Measurements from ENCODE around the gene VPS8. TPM values are rescaled to one million over a fixed set of nuclear protein-coding genes. Genes with fewer than 3 reads are reported as not detected.
"Not testable (repeated sequence)": the region's sequence is repeated elsewhere in the genome, so short reads cannot be mapped to it uniquely, and the experiment has no call there.

The VPS8 gene
- total RNA-seq, 1 experiment from 2014 or later = 37.6 TPM

DNA sequence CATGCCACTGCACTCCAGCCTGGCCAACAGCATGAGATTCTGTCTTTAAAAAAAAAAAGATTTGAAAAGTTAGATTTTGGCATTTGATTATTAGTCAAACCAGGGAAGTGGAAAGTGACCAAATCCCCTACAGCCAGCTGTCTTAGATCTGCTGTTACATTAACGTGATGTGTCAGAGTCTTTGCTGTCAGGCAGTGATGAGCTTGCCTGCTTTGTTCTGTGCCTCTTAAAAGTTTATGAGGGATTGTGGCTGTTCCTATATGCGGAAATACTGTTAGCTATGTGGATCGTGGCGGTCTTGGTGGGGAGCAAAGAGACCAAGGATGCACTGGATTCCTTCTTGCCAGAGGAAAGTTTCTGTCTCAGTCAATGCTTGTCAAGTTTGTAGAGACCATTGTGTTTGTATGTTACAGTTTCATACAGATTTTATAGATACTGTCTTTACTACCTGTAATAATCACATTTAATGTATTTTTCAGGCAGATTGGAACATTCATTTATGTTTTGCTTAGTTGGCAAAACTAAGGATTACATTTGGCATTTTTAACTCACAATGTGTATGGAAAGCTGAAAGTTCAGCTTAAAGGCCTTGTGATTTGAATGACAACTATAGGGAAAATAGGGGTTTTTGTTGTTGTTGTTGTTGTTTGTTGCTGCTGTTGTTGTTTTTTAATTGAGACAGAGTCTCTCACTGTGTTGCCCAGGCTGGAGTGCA lies 137.4 kb downstream of the VPS8 start (continued):
- TF ChIP-seq CEBPB (IDR thresholded peaks at IDR 0.05; ENCODE audit: low read depth) (no peak), ELF1 (IDR thresholded peaks at IDR 0.05; ENCODE audit: borderline replicate concordance, low read depth) (no peak), SP1 (IDR thresholded peaks at IDR 0.05; ENCODE audit: low read depth) (no peak), CBX3 (IDR thresholded peaks at IDR 0.05; ENCODE audit: low read depth) (no peak), ZNF274 (IDR thresholded peaks at IDR 0.05; ENCODE audit: low read depth, low read length) (no peak), EZH2phosphoT487 (IDR thresholded peaks at IDR 0.05; ENCODE audit: borderline replicate concordance) (no peak)

DNA sequence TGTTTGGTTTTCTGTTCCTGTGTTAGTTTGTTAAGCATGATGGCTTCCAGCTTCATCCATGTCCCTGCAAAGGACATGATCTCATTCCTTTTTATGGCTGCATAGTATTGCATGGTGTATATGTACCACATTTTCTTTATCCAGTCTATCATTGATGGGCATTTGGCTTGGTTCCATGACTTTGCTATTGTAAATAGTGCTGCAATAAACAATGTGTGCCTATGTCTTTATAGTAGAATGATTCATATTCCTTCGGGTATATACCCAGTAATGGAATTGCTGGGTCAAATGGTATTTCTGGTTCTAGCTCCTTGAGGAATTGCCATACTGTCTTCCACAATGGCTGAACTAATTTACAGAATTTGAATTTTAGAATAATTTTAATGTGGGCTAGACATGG lies 138.8 kb downstream of the VPS8 start:
- H3K4me2 ChIP-seq (ENCODE audit: low read length); H3K4me1 ChIP-seq (ENCODE audit: control insufficient read depth in 1 of 2, insufficient read depth in 2 of 2, low read length in 2 of 2); H3K79me2 ChIP-seq (ENCODE audit: insufficient read depth, low read length); BruUV-seq (replicated peaks); H3K36me3 ChIP-seq (ENCODE audit: control insufficient read depth in 1 of 2, insufficient read depth in 2 of 2, low read length in 2 of 2); H4K20me1 ChIP-seq (ENCODE audit: insufficient read depth); H3K27ac ChIP-seq (ENCODE audit: low read depth, low read length); H2AFZ ChIP-seq (ENCODE audit: low read depth, low read length, poor library complexity, severe bottlenecking); DNase-seq (ENCODE audit: low read depth, low spot score); POLR2A ChIA-PET; ATAC-seq; H3K9me3 ChIP-seq (ENCODE audit: control insufficient read depth in 1 of 2, insufficient read depth in 1 of 2, low read depth in 1 of 2, low read length in 2 of 2); CTCF ChIA-PET; intact Hi-C loops (cut with micrococcal nuclease); H3K27me3 ChIP-seq (ENCODE audit: insufficient read depth, low read length); RAD21 ChIA-PET (ENCODE audit: low non-redundant PET in 1 of 2, low total read pairs in 2 of 2, uncharacterized antibody in 2 of 2, unreplicated experiment in 2 of 2); H3K9me2 ChIP-seq (ENCODE audit: insufficient read depth); H3K9ac ChIP-seq (ENCODE audit: low read length); H3K4me3 ChIP-seq (replicated peaks in 1 of 2; ENCODE audit: low read depth in 1 of 2, low read length in 2 of 2): not testable (repeated sequence)

GRCh38 chr3:184952671-184953070 lies 140.7 kb downstream of the VPS8 start:
- H3K9ac ChIP-seq (ENCODE audit: low read length) = no peak overlapping the region
- H3K27me3 ChIP-seq (ENCODE audit: insufficient read depth, low read length) = no peaks in the 10 kb centered on the region
- intact Hi-C loops (cut with micrococcal nuclease) = no loop called here
- BruUV-seq (replicated peaks) = no TSS peak
- H2AFZ ChIP-seq (ENCODE audit: low read depth, low read length, poor library complexity, severe bottlenecking) = no peak overlapping the region
- no peaks in the 10 kb centered on the region for H3K9me2 ChIP-seq (ENCODE audit: insufficient read depth)
- DNase-seq (ENCODE audit: low read depth, low spot score) (no peak), ATAC-seq (no peak)
- H4K20me1 ChIP-seq (ENCODE audit: insufficient read depth) = no peaks in the 10 kb centered on the region
- no peaks in the 10 kb centered on the region for H3K79me2 ChIP-seq (ENCODE audit: insufficient read depth, low read length)
- no peak overlapping the region for H3K4me2 ChIP-seq (ENCODE audit: low read length)
- ChIA-PET POLR2A (no interaction called here), RAD21 (ENCODE audit: low non-redundant PET in 1 of 2, low total read pairs in 2 of 2, uncharacterized antibody in 2 of 2, unreplicated experiment in 2 of 2) (no interaction called here), CTCF (no interaction called here)
- H3K9me3 ChIP-seq (ENCODE audit: control insufficient read depth in 1 of 2, insufficient read depth in 1 of 2, low read depth in 1 of 2, low read length in 2 of 2) = no peaks in the 10 kb centered on the region
- H3K27ac ChIP-seq (ENCODE audit: low read depth, low read length) = no peak overlapping the region
- no peak overlapping the region for H3K4me3 ChIP-seq (replicated peaks in 1 of 2; ENCODE audit: low read depth in 1 of 2, low read length in 2 of 2)
- no peaks in the 10 kb centered on the region for H3K4me1 ChIP-seq (ENCODE audit: control insufficient read depth in 1 of 2, insufficient read depth in 2 of 2, low read length in 2 of 2)
- peaks cover 0 to 4% of the 10 kb centered on the region in 2 experiments; a peak in 1 of 4 replicates for H3K36me3 ChIP-seq (ENCODE audit: control insufficient read depth in 1 of 2, insufficient read depth in 2 of 2, low read length in 2 of 2)
- no peak for TF ChIP-seq EZH2phosphoT487 (IDR thresholded peaks at IDR 0.05; ENCODE audit: borderline replicate concordance)
- TF ChIP-seq, protein P1, sequence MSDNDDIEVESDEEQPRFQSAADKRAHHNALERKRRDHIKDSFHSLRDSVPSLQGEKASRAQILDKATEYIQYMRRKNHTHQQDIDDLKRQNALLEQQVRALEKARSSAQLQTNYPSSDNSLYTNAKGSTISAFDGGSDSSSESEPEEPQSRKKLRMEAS (IDR thresholded peaks at IDR 0.05) = no peak
- TF ChIP-seq TCF7L2 (IDR thresholded peaks at IDR 0.05; ENCODE audit: borderline replicate concordance, extremely low read depth, insufficient read depth, insufficient read length) = no peak
- no peak for TF ChIP-seq CBX3 (IDR thresholded peaks at IDR 0.05; ENCODE audit: low read depth)
- no peak for TF ChIP-seq POLR2AphosphoS5 (IDR thresholded peaks at IDR 0.05; ENCODE audit: low read depth, low read length)
- no peak for TF ChIP-seq SIN3A (IDR thresholded peaks at IDR 0.05; ENCODE audit: low read depth)
- no peak for TF ChIP-seq ZFX (IDR thresholded peaks at IDR 0.05)
- TF ChIP-seq RAD21 (IDR thresholded peaks at IDR 0.05; ENCODE audit: low read depth) = no peak
- TF ChIP-seq SP1 (IDR thresholded peaks at IDR 0.05; ENCODE audit: low read depth) = no peak
- TF ChIP-seq EGR1 (IDR thresholded peaks at IDR 0.05; ENCODE audit: low read depth) = no peak
- TF ChIP-seq, protein P2, sequence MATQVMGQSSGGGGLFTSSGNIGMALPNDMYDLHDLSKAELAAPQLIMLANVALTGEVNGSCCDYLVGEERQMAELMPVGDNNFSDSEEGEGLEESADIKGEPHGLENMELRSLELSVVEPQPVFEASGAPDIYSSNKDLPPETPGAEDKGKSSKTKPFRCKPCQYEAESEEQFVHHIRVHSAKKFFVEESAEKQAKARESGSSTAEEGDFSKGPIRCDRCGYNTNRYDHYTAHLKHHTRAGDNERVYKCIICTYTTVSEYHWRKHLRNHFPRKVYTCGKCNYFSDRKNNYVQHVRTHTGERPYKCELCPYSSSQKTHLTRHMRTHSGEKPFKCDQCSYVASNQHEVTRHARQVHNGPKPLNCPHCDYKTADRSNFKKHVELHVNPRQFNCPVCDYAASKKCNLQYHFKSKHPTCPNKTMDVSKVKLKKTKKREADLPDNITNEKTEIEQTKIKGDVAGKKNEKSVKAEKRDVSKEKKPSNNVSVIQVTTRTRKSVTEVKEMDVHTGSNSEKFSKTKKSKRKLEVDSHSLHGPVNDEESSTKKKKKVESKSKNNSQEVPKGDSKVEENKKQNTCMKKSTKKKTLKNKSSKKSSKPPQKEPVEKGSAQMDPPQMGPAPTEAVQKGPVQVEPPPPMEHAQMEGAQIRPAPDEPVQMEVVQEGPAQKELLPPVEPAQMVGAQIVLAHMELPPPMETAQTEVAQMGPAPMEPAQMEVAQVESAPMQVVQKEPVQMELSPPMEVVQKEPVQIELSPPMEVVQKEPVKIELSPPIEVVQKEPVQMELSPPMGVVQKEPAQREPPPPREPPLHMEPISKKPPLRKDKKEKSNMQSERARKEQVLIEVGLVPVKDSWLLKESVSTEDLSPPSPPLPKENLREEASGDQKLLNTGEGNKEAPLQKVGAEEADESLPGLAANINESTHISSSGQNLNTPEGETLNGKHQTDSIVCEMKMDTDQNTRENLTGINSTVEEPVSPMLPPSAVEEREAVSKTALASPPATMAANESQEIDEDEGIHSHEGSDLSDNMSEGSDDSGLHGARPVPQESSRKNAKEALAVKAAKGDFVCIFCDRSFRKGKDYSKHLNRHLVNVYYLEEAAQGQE (IDR thresholded peaks at IDR 0.05; ENCODE audit: low read depth) = no peak
- no peak for TF ChIP-seq JUND (IDR thresholded peaks at IDR 0.05)
- TF ChIP-seq, protein P3, sequence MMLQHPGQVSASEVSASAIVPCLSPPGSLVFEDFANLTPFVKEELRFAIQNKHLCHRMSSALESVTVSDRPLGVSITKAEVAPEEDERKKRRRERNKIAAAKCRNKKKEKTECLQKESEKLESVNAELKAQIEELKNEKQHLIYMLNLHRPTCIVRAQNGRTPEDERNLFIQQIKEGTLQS (IDR thresholded peaks at IDR 0.05) = no peak
- no peak for TF ChIP-seq EZH2 (IDR thresholded peaks at IDR 0.05)

Data from HCT116 (cell line).